GM18519 (cell line): ENCODE data around the gene TADA3.

ENCODE experiments used
- ATAC-seq: cut with Tn5 transposase; IDR thresholded peaks from one replicate; pipeline ENCODE4 v1.9.1; 2021; ENCODE audit warnings: mild to moderate bottlenecking, moderate library complexity; ENCODE audit not compliant: unreplicated experiment, low FRiP score

Gene TADA3

GRCh38 chr3:9765865-9766264, 26.4 kb downstream of the TADA3 start:
- no peak for ATAC-seq

GRCh38 chr3:9762871-9763270, 29.4 kb downstream of the TADA3 start:
- no peak for ATAC-seq

GRCh38 chr3:9761919-9762318, 30.4 kb downstream of the TADA3 start:
- no peak for ATAC-seq

- no peak for ATAC-seq
Observed at GRCh38 chr3:9760779-9761505, 31.3 kb downstream of the TADA3 start.

GRCh38 chr3:9757427-9757826, 34.8 kb downstream of the TADA3 start:
- ATAC-seq, result no peak

GRCh38 chr3:9754678-9755077, 37.6 kb downstream of the TADA3 start:
- no peak for ATAC-seq

- no peak for ATAC-seq
Observed at GRCh38 chr3:9750556-9751411, 41.5 kb downstream of the TADA3 start.

GRCh38 chr3:9749645-9750555, 42.4 kb downstream of the TADA3 start, which contains the start of gene OGG1:
OGG1 (plus strand) TSS chr3:9749952; CDS start chr3:9750287, 335 bp downstream.
- peak; percentile 84 for ATAC-seq

GRCh38 chr3:9749296-9749644, 43.0 kb downstream of the TADA3 start:
- ATAC-seq, result peak; percentile 1

GRCh38 chr3:9748031-9748430, 44.2 kb downstream of the TADA3 start:
- ATAC-seq, result no peak

GRCh38 chr3:9747267-9747666, 45.0 kb downstream of the TADA3 start:
- no peak for ATAC-seq

GRCh38 chr3:9746330-9746729, 45.9 kb downstream of the TADA3 start:
- ATAC-seq, result no peak

- no peak for ATAC-seq
Observed at GRCh38 chr3:9745521-9745920, 46.8 kb downstream of the TADA3 start.

- no peak for ATAC-seq
Observed at GRCh38 chr3:9744162-9744561, 48.1 kb downstream of the TADA3 start.

GRCh38 chr3:9743548-9743947, 48.7 kb downstream of the TADA3 start:
- ATAC-seq, result no peak

GRCh38 chr3:9742560-9742959, 49.7 kb downstream of the TADA3 start:
- ATAC-seq, result no peak

- ATAC-seq, result no peak
Observed at GRCh38 chr3:9739181-9739580, 53.1 kb downstream of the TADA3 start.

- no peak for ATAC-seq
Observed at GRCh38 chr3:9736831-9737230, 55.4 kb downstream of the TADA3 start.

- ATAC-seq, result no peak
Observed at GRCh38 chr3:9732740-9733115, 59.5 kb downstream of the TADA3 start.

GRCh38 chr3:9732080-9732739, 60.1 kb downstream of the TADA3 start:
- no peak for ATAC-seq
